ENCODE measurements around the gene RAB11FIP3.

DNA sequence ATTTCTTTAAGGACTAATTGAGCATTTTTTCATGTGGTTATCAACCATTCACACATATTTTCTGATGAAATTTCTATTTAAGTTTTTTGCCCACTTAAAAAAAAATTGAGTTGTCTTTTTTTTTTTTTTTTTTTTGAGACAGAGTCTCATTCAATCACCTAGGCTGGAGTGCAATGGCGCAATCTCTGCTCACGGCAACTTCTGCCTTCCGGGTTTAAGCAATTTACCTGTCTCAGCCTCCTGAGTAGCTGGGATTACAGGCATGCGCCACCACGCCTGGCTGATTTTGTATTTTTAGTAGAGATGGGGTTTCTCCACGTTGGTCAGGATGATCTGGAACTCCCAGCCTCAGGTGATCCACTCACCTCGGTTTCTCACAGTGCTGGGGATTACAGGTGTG, 34.3 kb downstream of the RAB11FIP3 start:
- TF ChIP-seq, protein P1, sequence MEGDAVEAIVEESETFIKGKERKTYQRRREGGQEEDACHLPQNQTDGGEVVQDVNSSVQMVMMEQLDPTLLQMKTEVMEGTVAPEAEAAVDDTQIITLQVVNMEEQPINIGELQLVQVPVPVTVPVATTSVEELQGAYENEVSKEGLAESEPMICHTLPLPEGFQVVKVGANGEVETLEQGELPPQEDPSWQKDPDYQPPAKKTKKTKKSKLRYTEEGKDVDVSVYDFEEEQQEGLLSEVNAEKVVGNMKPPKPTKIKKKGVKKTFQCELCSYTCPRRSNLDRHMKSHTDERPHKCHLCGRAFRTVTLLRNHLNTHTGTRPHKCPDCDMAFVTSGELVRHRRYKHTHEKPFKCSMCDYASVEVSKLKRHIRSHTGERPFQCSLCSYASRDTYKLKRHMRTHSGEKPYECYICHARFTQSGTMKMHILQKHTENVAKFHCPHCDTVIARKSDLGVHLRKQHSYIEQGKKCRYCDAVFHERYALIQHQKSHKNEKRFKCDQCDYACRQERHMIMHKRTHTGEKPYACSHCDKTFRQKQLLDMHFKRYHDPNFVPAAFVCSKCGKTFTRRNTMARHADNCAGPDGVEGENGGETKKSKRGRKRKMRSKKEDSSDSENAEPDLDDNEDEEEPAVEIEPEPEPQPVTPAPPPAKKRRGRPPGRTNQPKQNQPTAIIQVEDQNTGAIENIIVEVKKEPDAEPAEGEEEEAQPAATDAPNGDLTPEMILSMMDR (IDR thresholded peaks at IDR 0.05 in 8 of 11, conservative IDR thresholded peaks at IDR 0.05 in 3 of 11), result no peak
- no peak for TF ChIP-seq POLR2A (IDR thresholded peaks at IDR 0.05)

Measured in spleen (tissue), 7 donors.